Glutamatergic neuron (in vitro differentiated cells): ENCODE data around the gene ELANE. TPM values are rescaled to one million over a fixed set of nuclear protein-coding genes. Genes with fewer than 3 reads are reported as not detected.

ENCODE experiments used
- DNase-seq: peaks from one replicate; pipeline ENCODE4 v3.0.0; 2022
- H3K27ac Mint-ChIP-seq: one replicate; pipeline ENCODE4 v1.8.0; 2020; ENCODE audit warnings: mild to moderate bottlenecking, mixed read lengths, inconsistent platforms; ENCODE audit not compliant: unreplicated experiment
- H3K27me3 Mint-ChIP-seq: one replicate; pipeline ENCODE4 v1.8.0; 2020; ENCODE audit warnings: mild to moderate bottlenecking, moderate library complexity, mixed read lengths, inconsistent platforms; ENCODE audit not compliant: unreplicated experiment
- H3K36me3 Mint-ChIP-seq: one replicate; pipeline ENCODE4 v1.8.0; 2020; ENCODE audit warnings: mild to moderate bottlenecking, mixed read lengths, inconsistent platforms; ENCODE audit not compliant: unreplicated experiment
- H3K4me1 Mint-ChIP-seq: one replicate; pipeline ENCODE4 v1.8.0; 2020; ENCODE audit warnings: mild to moderate bottlenecking, low read depth, mixed read lengths, inconsistent platforms; ENCODE audit not compliant: unreplicated experiment
- H3K4me3 Mint-ChIP-seq: one replicate; pipeline ENCODE4 v1.8.0; 2020; ENCODE audit warnings: mild to moderate bottlenecking, mixed read lengths, inconsistent platforms; ENCODE audit not compliant: unreplicated experiment
- H3K9me3 Mint-ChIP-seq: one replicate; pipeline ENCODE4 v1.8.0; 2020; ENCODE audit warnings: mild to moderate bottlenecking, moderate library complexity, mixed read lengths, inconsistent platforms; ENCODE audit not compliant: unreplicated experiment
- total RNA-seq: library from RNA; stranded (reverse); fragmentation: NEBNext Ultra II Directional; extraction: Animal tissue kit (Norgen Biotek cat#: 25700); gene quantifications from one replicate; pipeline ENCODE4 v1.2.1, GENCODE V29; 2021; ENCODE audit not compliant: unreplicated experiment
- TF ChIP-seq, protein P1 (sequence below): fragments of 200-600 bp; sonication (generic); IDR thresholded peaks from one replicate; pipeline ENCODE4 v1.5.0; 2021; ENCODE audit not compliant: partially characterized antibody, unreplicated experiment

ELANE gene
- total RNA-seq, 1 donor from 2014 or later: not detected

DNA sequence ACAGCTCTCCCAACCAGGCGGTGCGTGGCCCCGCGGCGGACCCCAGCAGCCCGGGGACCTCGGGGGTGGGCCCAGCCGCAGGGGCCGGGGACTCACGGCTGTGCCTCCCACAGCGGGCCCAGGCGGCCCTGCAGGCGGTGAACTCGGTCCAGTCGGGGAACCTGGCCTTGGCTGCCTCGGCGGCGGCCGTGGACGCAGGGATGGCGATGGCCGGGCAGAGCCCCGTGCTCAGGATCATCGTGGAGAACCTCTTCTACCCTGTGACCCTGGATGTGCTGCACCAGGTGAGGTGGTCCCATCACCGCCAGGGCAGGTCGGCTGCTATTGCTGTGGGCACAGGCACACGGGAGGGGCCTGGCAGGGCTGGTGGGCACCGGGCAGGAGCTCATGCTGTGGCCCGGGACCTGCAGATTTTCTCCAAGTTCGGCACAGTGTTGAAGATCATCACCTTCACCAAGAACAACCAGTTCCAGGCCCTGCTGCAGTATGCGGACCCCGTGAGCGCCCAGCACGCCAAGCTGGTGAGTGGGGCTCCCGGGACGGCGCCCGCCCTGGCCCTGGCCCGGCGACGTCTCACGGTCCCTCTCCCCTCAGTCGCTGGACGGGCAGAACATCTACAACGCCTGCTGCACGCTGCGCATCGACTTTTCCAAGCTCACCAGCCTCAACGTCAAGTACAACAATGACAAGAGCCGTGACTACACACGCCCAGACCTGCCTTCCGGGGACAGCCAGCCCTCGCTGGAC, 47.5 kb upstream of the ELANE start:
- peaks cover 16% of the 10 kb centered on the region for H3K27me3 Mint-ChIP-seq
- no peak overlapping the region for H3K27ac Mint-ChIP-seq
- TF ChIP-seq, protein P1, sequence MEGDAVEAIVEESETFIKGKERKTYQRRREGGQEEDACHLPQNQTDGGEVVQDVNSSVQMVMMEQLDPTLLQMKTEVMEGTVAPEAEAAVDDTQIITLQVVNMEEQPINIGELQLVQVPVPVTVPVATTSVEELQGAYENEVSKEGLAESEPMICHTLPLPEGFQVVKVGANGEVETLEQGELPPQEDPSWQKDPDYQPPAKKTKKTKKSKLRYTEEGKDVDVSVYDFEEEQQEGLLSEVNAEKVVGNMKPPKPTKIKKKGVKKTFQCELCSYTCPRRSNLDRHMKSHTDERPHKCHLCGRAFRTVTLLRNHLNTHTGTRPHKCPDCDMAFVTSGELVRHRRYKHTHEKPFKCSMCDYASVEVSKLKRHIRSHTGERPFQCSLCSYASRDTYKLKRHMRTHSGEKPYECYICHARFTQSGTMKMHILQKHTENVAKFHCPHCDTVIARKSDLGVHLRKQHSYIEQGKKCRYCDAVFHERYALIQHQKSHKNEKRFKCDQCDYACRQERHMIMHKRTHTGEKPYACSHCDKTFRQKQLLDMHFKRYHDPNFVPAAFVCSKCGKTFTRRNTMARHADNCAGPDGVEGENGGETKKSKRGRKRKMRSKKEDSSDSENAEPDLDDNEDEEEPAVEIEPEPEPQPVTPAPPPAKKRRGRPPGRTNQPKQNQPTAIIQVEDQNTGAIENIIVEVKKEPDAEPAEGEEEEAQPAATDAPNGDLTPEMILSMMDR: no peak
- no peak for DNase-seq
- peaks cover 7% of the 10 kb centered on the region for H3K36me3 Mint-ChIP-seq
- H3K4me1 Mint-ChIP-seq: peaks cover 25% of the 10 kb centered on the region
- no peak overlapping the region for H3K4me3 Mint-ChIP-seq
- H3K9me3 Mint-ChIP-seq: peaks cover 14% of the 10 kb centered on the region

DNA sequence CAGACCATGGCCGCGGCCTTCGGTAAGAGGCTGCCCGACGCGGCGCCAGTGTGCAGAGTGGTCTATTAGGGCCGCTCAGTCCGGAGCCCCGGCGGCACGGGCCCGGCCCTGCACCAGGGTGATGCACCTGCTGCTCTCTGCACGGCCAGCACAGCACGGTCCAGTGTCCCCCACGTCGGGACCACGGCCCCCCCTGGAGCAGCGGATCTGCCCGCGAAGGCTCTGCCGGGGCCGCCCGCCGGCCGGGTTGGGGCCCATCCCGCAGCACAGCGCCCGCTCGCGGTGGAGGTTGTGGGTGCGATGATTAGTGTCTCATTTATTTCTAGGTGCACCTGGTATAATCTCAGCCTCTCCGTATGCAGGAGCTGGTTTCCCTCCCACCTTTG, 46.9 kb upstream of the ELANE start:
- no peak overlapping the region for H3K27ac Mint-ChIP-seq
- H3K4me3 Mint-ChIP-seq: no peak overlapping the region
- TF ChIP-seq, protein P1: no peak
- peaks cover 19% of the 10 kb centered on the region for H3K27me3 Mint-ChIP-seq
- H3K4me1 Mint-ChIP-seq: peaks cover 21% of the 10 kb centered on the region
- DNase-seq: no peak
- peaks cover 7% of the 10 kb centered on the region for H3K36me3 Mint-ChIP-seq
- peaks cover 15% of the 10 kb centered on the region for H3K9me3 Mint-ChIP-seq

DNA sequence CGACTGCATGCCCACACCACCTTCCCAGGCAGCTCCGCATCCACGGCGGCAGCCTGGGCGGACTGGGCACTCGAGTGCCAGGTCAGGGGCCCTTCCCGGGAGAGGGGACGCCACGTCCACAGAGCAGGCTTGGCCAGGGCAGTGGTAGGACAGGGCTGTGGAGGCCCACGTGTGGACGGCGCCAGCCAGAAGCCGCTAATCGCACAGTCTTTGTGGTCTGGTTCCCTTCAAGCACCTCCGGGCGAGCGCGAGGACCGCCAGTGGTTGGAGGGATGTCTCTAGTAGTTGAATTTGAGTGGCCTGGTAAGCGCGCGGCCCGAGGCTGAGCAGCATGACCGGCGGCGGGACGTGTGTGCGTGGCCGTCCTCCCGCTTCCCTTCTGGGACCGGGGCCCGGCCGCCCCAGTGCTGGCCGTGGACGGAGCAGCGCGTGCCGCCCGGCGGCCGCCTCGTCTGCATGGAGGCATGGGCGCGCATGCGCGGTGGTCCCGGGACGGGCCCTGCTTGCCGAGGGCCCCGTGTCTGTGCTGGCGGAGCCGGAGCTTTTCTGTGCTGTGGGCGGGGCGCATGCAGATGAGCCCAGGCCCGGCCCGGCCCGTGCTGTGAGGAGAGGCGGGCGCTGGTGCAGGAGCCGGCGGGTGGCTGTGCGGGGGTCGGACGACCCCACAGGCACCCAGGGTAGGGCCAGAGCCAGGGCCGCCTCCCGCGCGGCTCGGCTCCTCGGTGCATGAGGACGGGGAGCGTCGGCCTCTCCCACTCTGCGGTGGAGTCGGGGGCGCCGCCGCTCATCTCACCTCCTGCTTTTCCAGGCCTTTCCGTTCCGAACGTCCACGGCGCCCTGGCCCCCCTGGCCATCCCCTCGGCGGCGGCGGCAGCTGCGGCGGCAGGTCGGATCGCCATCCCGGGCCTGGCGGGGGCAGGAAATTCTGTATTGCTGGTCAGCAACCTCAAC, 46.2 kb upstream of the ELANE start:
- TF ChIP-seq, protein P1: no peak
- Mint-ChIP-seq H3K4me1 (peaks cover 15% of the 10 kb centered on the region), H3K27ac (no peak overlapping the region), H3K36me3 (peaks cover 7% of the 10 kb centered on the region), H3K9me3 (peaks cover 17% of the 10 kb centered on the region), H3K4me3 (no peak overlapping the region), H3K27me3 (peaks cover 21% of the 10 kb centered on the region)
- no peak for DNase-seq

DNA sequence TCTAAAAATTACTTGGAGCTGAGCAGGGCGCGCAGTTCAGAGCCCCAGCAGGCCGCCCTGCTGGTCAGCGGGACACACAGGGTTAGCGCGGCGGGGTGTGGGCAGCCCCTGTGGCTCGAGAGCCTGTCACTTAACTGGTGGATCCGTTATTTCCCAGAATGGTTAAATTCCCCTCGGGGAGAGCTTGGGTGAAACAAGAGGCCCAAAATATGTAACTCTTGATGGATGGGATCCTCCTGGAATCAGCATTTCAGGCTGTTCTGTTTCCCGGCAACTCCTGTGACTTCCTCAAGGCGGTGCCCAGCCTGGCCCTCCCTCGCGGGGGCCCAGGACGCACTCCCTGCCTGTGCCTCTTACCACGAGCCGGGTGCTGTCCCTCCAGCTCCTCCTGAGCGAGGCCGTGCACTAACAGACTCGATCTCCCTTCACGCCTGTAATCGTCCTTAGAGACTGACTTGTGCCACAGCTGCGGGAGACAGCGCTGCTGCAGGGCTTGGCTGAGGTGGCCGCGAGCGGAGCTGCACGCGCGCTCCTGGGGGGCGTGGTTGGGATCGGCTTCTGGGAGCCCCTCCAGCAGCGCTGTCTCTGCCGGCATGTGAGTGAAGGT, 45.2 kb upstream of the ELANE start:
- Mint-ChIP-seq H3K27me3 (peaks cover 27% of the 10 kb centered on the region), H3K4me3 (no peak overlapping the region), H3K9me3 (peaks cover 24% of the 10 kb centered on the region), H3K4me1 (peaks cover 13% of the 10 kb centered on the region), H3K36me3 (peaks cover 7% of the 10 kb centered on the region), H3K27ac (peak overlapping the region; percentile 66)
- DNase-seq: no peak
- TF ChIP-seq, protein P1: no peak
